HCT116 (cell line): ENCODE results near the gene LEPR. TPM values are rescaled to one million over a fixed set of nuclear protein-coding genes. Genes with fewer than 3 reads are reported as not detected.

ENCODE experiments used
- ATAC-seq: fragments of 200-7000 bp; cut with Tn5 transposase; 2 replicates; pipeline ENCODE4 v1.9.1; 2020; ENCODE audit warnings: mild to moderate bottlenecking, moderate library complexity
- BruUV-seq: library from RNA; stranded (reverse); fragments of 400-500 nt; replicated peaks from 2 replicates; lab custom pipeline; 2021; lab: Mats Ljungman, UMichigan
- CTCF ChIA-PET: fragments of 300-600 bp; sonication (Branson Sonifier 250); formaldehyde crosslinking; loops from one replicate; lab custom pipeline; 2021; ENCODE audit warnings: antibody characterized with exemption; lab: Charles Lee
- POLR2A ChIA-PET: fragments of 300-600, 350-600 bp; sonication (Branson Sonifier 250); formaldehyde crosslinking; loops from one replicate; lab custom pipeline; 2021; ENCODE audit warnings: antibody characterized with exemption; lab: Charles Lee
- RAD21 ChIA-PET, 2 experiments: fragments of 300-600 bp; sonication (Branson Sonifier 250); formaldehyde crosslinking; loops; one replicate each; lab custom pipeline; 2023; ENCODE audit warnings: low total read pairs in 2 of 2; ENCODE audit not compliant: uncharacterized antibody in 2 of 2, unreplicated experiment in 2 of 2, low non-redundant PET in 1 of 2; lab: Charles Lee
- DNase-seq: peaks from one replicate; pipeline ENCODE4 v3.0.0-alpha.2; 2010; ENCODE audit warnings: low read depth, low spot score
- H2AFZ ChIP-seq: fragments of 200-600 bp; shearing (Covaris generic), sonication (generic); 2 replicates; pipeline ENCODE4 v1.6.1; 2017; ENCODE audit warnings: low read depth, mixed run types, mixed read lengths, antibody characterized with exemption, low read length; ENCODE audit not compliant: poor library complexity, severe bottlenecking
- H3K27ac ChIP-seq: 2 replicates; pipeline ENCODE4 v1.5.1; 2012; ENCODE audit warnings: low read depth, low read length
- H3K27me3 ChIP-seq: fragments of 200-600 bp; sonication (generic); 2 replicates; pipeline ENCODE4 v1.6.1; 2016; ENCODE audit warnings: mixed run types, low read length, mixed read lengths; ENCODE audit not compliant: insufficient read depth
- H3K36me3 ChIP-seq, 2 experiments: fragments of 200-500 bp in 1 of 2; fragments of 200-600 bp in 1 of 2; sonication (Bioruptor generic) in 1 of 2; sonication (generic) in 1 of 2; 2 replicates each; pipeline versions ENCODE4 v1.5.1 to v1.6.1; 2014 to 2016; ENCODE audit warnings: low read length in 2 of 2, inconsistent platforms in 1 of 2, mixed read lengths in 1 of 2, mixed run types in 1 of 2; ENCODE audit not compliant: insufficient read depth in 2 of 2, control insufficient read depth in 1 of 2
- H3K4me1 ChIP-seq, 2 experiments: fragments of 200-600 bp in 1 of 2; sonication (generic) in 1 of 2; 2 replicates each; pipeline versions ENCODE4 v1.5.1 to v1.6.1; 2012 to 2017; ENCODE audit warnings: low read length in 2 of 2, inconsistent platforms in 1 of 2, mild to moderate bottlenecking in 1 of 2, mixed read lengths in 1 of 2, mixed run types in 1 of 2, moderate library complexity in 1 of 2; ENCODE audit not compliant: insufficient read depth in 2 of 2, control insufficient read depth in 1 of 2
- H3K4me2 ChIP-seq: fragments of 200-600 bp; sonication (generic); 2 replicates; pipeline ENCODE4 v1.6.1; 2017; ENCODE audit warnings: mixed run types, low read length, mixed read lengths
- H3K4me3 ChIP-seq, 2 experiments: fragments of 200-600 bp in 1 of 2; sonication (generic) in 1 of 2; replicated peaks in 1 of 2; 2 replicates each; pipeline ENCODE4 v1.5.1; 2011 to 2016; ENCODE audit warnings: low read length in 2 of 2, control low read depth in 1 of 2, low read depth in 1 of 2, mild to moderate bottlenecking in 1 of 2, mixed read lengths in 1 of 2, mixed run types in 1 of 2
- H3K79me2 ChIP-seq: fragments of 200-600 bp; sonication (generic); 2 replicates; pipeline ENCODE4 v1.6.1; 2017; ENCODE audit warnings: mild to moderate bottlenecking, mixed run types, low read length, moderate library complexity, mixed read lengths; ENCODE audit not compliant: insufficient read depth
- H3K9ac ChIP-seq: fragments of 200-600 bp; sonication (generic); 2 replicates; pipeline ENCODE4 v1.6.1; 2016; ENCODE audit warnings: low read length, mixed read lengths
- H3K9me2 ChIP-seq: fragments of 200-600 bp; sonication (generic), shearing (Covaris generic); 2 replicates; pipeline ENCODE4 v1.6.1; 2017; ENCODE audit warnings: mixed run types, mild to moderate bottlenecking, moderate library complexity; ENCODE audit not compliant: insufficient read depth
- H3K9me3 ChIP-seq, 2 experiments: fragments of 200-500 bp in 1 of 2; fragments of 200-600 bp in 1 of 2; sonication (Bioruptor generic) in 1 of 2; sonication (generic) in 1 of 2; 2 replicates each; pipeline ENCODE4 v1.6.1; 2014 to 2017; ENCODE audit warnings: low read length in 2 of 2, mixed read lengths in 2 of 2, inconsistent platforms in 1 of 2, low read depth in 1 of 2, mild to moderate bottlenecking in 1 of 2, mixed run types in 1 of 2, moderate library complexity in 1 of 2; ENCODE audit not compliant: control insufficient read depth in 1 of 2, insufficient read depth in 1 of 2
- H4K20me1 ChIP-seq: fragments of 200-600 bp; sonication (generic), shearing (Covaris generic); 2 replicates; pipeline ENCODE4 v1.6.1; 2017; ENCODE audit warnings: mixed run types, mild to moderate bottlenecking, moderate library complexity; ENCODE audit not compliant: insufficient read depth
- ATF3 ChIP-seq: IDR thresholded peaks from 2 replicates; pipeline ENCODE4 v1.6.1; 2012
- CBX3 ChIP-seq: IDR thresholded peaks from 2 replicates; pipeline ENCODE4 v1.6.1; 2012; ENCODE audit warnings: low read depth
- EGR1 ChIP-seq: IDR thresholded peaks from 2 replicates; pipeline ENCODE4 v1.6.1; 2012; ENCODE audit warnings: low read depth
- ELF1 ChIP-seq: IDR thresholded peaks from 2 replicates; pipeline ENCODE4 v1.6.1; 2012; ENCODE audit warnings: low read depth, borderline replicate concordance
- EZH2phosphoT487 ChIP-seq: fragments of 200-600 bp; IDR thresholded peaks from 2 replicates; pipeline ENCODE4 v1.6.1; 2018; ENCODE audit warnings: antibody characterized with exemption, borderline replicate concordance
- FOSL1 ChIP-seq: IDR thresholded peaks from 2 replicates; pipeline ENCODE4 v1.6.1; 2012; ENCODE audit warnings: low read depth
- POLR2A ChIP-seq: IDR thresholded peaks from 2 replicates; pipeline ENCODE4 v1.7.0; 2011; ENCODE audit warnings: borderline replicate concordance; ENCODE audit not compliant: insufficient read depth, insufficient read length; ENCODE audit errors: extremely low read depth
- RAD21 ChIP-seq: IDR thresholded peaks from 2 replicates; pipeline ENCODE4 v1.6.1; 2012; ENCODE audit warnings: low read depth, mild to moderate bottlenecking
- REST ChIP-seq: IDR thresholded peaks from 2 replicates; pipeline ENCODE4 v1.6.1; 2012; ENCODE audit warnings: low read depth
- SRF ChIP-seq: IDR thresholded peaks from 2 replicates; pipeline ENCODE4 v1.6.1; 2012; ENCODE audit warnings: low read depth
- YY1 ChIP-seq: IDR thresholded peaks from 2 replicates; pipeline ENCODE4 v1.6.1; 2011; ENCODE audit warnings: low read length, low read depth, moderate library complexity, mild to moderate bottlenecking; ENCODE audit not compliant: insufficient replicate concordance; ENCODE audit errors: extremely low read depth
- ZFX ChIP-seq: fragments of 450-650 bp; IDR thresholded peaks from 2 replicates; pipeline ENCODE4 v1.6.1; 2017
- ZNF274 ChIP-seq: fragments of 200-500 bp; sonication (Bioruptor generic); IDR thresholded peaks from 2 replicates; pipeline ENCODE4 v1.6.1; 2014; ENCODE audit warnings: mild to moderate bottlenecking, low read depth, low read length, inconsistent platforms
- intact Hi-C: fragments of 100-400 bp; cut with micrococcal nuclease; formaldehyde crosslinking; loops from 2 replicates; pipeline ENCODE4 v1.10.0; 2022
- total RNA-seq: library from RNA; stranded (reverse); gene quantifications from one replicate; pipeline ENCODE4 v1.2.1, GENCODE V29; 2021; ENCODE audit not compliant: unreplicated experiment
- TF ChIP-seq, protein P1 (sequence below): IDR thresholded peaks from 2 replicates; pipeline ENCODE4 v1.6.1; 2011; ENCODE audit warnings: mild to moderate bottlenecking, low read length, moderate library complexity; ENCODE audit not compliant: insufficient replicate concordance; ENCODE audit errors: extremely low read depth
- TF ChIP-seq, protein P2 (sequence below): IDR thresholded peaks from 2 replicates; pipeline ENCODE4 v1.6.1; 2012

LEPR gene
- total RNA-seq, 1 experiment from 2014 or later = 6.0 TPM

GRCh38 chr1:65377496-65378246 is 42.8 kb upstream of the LEPR start:
- no peak overlapping the region for H2AFZ ChIP-seq
- TF ChIP-seq YY1 (no peak), POLR2A (no peak), CBX3 (no peak), SRF (no peak), ZNF274 (no peak), EGR1 (no peak), FOSL1 (no peak), EZH2phosphoT487 (no peak), ZFX (no peak), RAD21 (no peak), REST (no peak), ATF3 (no peak), ELF1 (no peak)
- TF ChIP-seq, protein P1, sequence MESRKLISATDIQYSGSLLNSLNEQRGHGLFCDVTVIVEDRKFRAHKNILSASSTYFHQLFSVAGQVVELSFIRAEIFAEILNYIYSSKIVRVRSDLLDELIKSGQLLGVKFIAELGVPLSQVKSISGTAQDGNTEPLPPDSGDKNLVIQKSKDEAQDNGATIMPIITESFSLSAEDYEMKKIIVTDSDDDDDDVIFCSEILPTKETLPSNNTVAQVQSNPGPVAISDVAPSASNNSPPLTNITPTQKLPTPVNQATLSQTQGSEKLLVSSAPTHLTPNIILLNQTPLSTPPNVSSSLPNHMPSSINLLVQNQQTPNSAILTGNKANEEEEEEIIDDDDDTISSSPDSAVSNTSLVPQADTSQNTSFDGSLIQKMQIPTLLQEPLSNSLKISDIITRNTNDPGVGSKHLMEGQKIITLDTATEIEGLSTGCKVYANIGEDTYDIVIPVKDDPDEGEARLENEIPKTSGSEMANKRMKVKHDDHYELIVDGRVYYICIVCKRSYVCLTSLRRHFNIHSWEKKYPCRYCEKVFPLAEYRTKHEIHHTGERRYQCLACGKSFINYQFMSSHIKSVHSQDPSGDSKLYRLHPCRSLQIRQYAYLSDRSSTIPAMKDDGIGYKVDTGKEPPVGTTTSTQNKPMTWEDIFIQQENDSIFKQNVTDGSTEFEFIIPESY = no peak
- TF ChIP-seq, protein P2, sequence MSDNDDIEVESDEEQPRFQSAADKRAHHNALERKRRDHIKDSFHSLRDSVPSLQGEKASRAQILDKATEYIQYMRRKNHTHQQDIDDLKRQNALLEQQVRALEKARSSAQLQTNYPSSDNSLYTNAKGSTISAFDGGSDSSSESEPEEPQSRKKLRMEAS = no peak
- TF ChIP-seq, all 23 proteins: peak for 0
- Histone ChIP-seq H3K4me1 (no peaks in the 10 kb centered on the region), H3K27ac (no peak overlapping the region), H3K4me3 (no peak overlapping the region), H3K79me2 (no peaks in the 10 kb centered on the region), H3K4me2 (no peak overlapping the region), H3K36me3 (no peaks in the 10 kb centered on the region), H4K20me1 (no peaks in the 10 kb centered on the region), H3K9me2 (no peaks in the 10 kb centered on the region), H3K9me3 (no peaks in the 10 kb centered on the region), H3K27me3 (no peaks in the 10 kb centered on the region), H3K9ac (no peak overlapping the region)
- intact Hi-C loops = no loop called here
- DNase-seq (no peak), ATAC-seq (no peak)
- RAD21 ChIA-PET = no interaction called here
- POLR2A ChIA-PET = no interaction called here
- no TSS peak for BruUV-seq
- CTCF ChIA-PET = no interaction called here
